Right atrium auricular region (tissue), 2 donors: ENCODE data around the gene FARS2. TPM values are rescaled to one million over a fixed set of nuclear protein-coding genes. Genes with fewer than 3 reads are reported as not detected.

Source experiments
- DNase-seq: peaks from one replicate; pipeline ENCODE4 v3.0.0-alpha.2; 2019; ENCODE audit warnings: low spot score
- H3K27ac ChIP-seq, 2 donors: fragments of 200-600 bp; sonication (generic); 1 replicate in 1 of 2; 2 replicates in 1 of 2; pipeline ENCODE4 v1.5.1; 2016 to 2019
- H3K27me3 ChIP-seq, 2 donors: fragments of 200-600 bp; sonication (generic); one replicate each; pipeline versions ENCODE4 v1.5.1 to v1.6.0; 2017 to 2019
- H3K36me3 ChIP-seq: fragments of 200-600 bp; sonication (generic); one replicate; pipeline ENCODE4 v1.5.1; 2016
- H3K4me1 ChIP-seq, 2 donors: fragments of 200-600 bp; sonication (generic); one replicate each; pipeline versions ENCODE4 v1.5.1 to v1.6.0; 2017 to 2019
- H3K4me3 ChIP-seq, 2 donors: fragments of 200-600 bp; sonication (generic); 1 replicate in 1 of 2; 2 replicates in 1 of 2; pipeline ENCODE4 v1.5.1; 2017 to 2019; ENCODE audit warnings: mild to moderate bottlenecking in 1 of 2, moderate library complexity in 1 of 2
- H3K9me3 ChIP-seq, 2 donors: fragments of 200-600 bp; sonication (generic); one replicate each; pipeline ENCODE4 v1.5.1; 2019
- CTCF ChIP-seq, 2 donors: fragments of 200-600 bp; sonication (generic); IDR thresholded peaks; one replicate each; pipeline ENCODE4 v1.5.1; 2019; ENCODE audit warnings: antibody characterized with exemption in 2 of 2
- total RNA-seq, 2 donors: library from RNA; depleted of rRNA; stranded (reverse); fragments of >200 nt; gene quantifications; one replicate each; pipeline ENCODE4 v1.1.0, GENCODE V29; 2016

FARS2 gene
- total RNA-seq, 2 donors from 2014 or later = 9.4 to 15.0 TPM

- peaks cover 0 to 14% of the 10 kb centered on the region in 2 donors for H3K9me3 ChIP-seq
- no peak for TF ChIP-seq CTCF (IDR thresholded peaks at IDR 0.05)
- no peak for DNase-seq
- peaks cover 0 to 48% of the 10 kb centered on the region in 2 donors for H3K4me1 ChIP-seq
- no peaks in the 10 kb centered on the region for H3K27me3 ChIP-seq
- no peaks in the 10 kb centered on the region for H3K36me3 ChIP-seq
- peak overlapping the region in 1 of 2 donors; percentile 18 for H3K4me3 ChIP-seq
- H3K27ac ChIP-seq = peak overlapping the region; percentile 85 to 90
Measured at GRCh38 chr6:5765141-5765760, 503.9 kb downstream of the FARS2 start.

- no peaks in the 10 kb centered on the region for H3K27me3 ChIP-seq
- H3K9me3 ChIP-seq = peaks cover 0 to 14% of the 10 kb centered on the region in 2 donors
- no peaks in the 10 kb centered on the region for H3K36me3 ChIP-seq
- H3K27ac ChIP-seq = peak overlapping the region; percentile 85 to 90
- no peak for DNase-seq
- no peak overlapping the region for H3K4me3 ChIP-seq
- TF ChIP-seq CTCF (IDR thresholded peaks at IDR 0.05) = peak; percentile 23 to 59
- peaks cover 0 to 46% of the 10 kb centered on the region in 2 donors for H3K4me1 ChIP-seq
Measured at GRCh38 chr6:5766260-5766659, 504.9 kb downstream of the FARS2 start.

- peaks cover 0 to 35% of the 10 kb centered on the region in 2 donors for H3K4me1 ChIP-seq
- H3K36me3 ChIP-seq = no peaks in the 10 kb centered on the region
- peaks cover 0 to 14% of the 10 kb centered on the region in 2 donors for H3K9me3 ChIP-seq
- no peak for DNase-seq
- TF ChIP-seq CTCF (IDR thresholded peaks at IDR 0.05) = no peak
- H3K4me3 ChIP-seq = no peak overlapping the region
- no peaks in the 10 kb centered on the region for H3K27me3 ChIP-seq
- no peak overlapping the region for H3K27ac ChIP-seq
Measured at GRCh38 chr6:5767471-5767870, 506.2 kb downstream of the FARS2 start.

GRCh38 chr6:5771211-5771610 is 509.9 kb downstream of the FARS2 start:
- no peaks in the 10 kb centered on the region for H3K27me3 ChIP-seq
- H3K4me1 ChIP-seq = peaks cover 0 to under 1% of the 10 kb centered on the region in 2 donors
- no peak for TF ChIP-seq CTCF (IDR thresholded peaks at IDR 0.05)
- DNase-seq = no peak
- no peaks in the 10 kb centered on the region for H3K36me3 ChIP-seq
- no peak overlapping the region for H3K27ac ChIP-seq
- H3K9me3 ChIP-seq = peaks cover 0 to 14% of the 10 kb centered on the region in 2 donors
- no peak overlapping the region for H3K4me3 ChIP-seq

GRCh38 chr6:5771759-5772390 is 510.6 kb downstream of the FARS2 start:
- no peak overlapping the region for H3K27ac ChIP-seq

More at GRCh38 chr6:5771759-5772390, 510.6 kb downstream of the FARS2 start:
- no peak for TF ChIP-seq CTCF (IDR thresholded peaks at IDR 0.05)
- Histone ChIP-seq H3K4me3 (no peak overlapping the region), H3K36me3 (no peaks in the 10 kb centered on the region), H3K4me1 (no peaks in the 10 kb centered on the region), H3K27me3 (no peaks in the 10 kb centered on the region), H3K9me3 (peaks cover 0 to 10% of the 10 kb centered on the region in 2 donors)
- no peak for DNase-seq
